GM12892 (cell line): ENCODE data around the gene CLSTN2.

Experiments
- POLR2A ChIP-seq: IDR thresholded peaks from 2 replicates; pipeline ENCODE4 v1.6.1; 2011; ENCODE audit warnings: low read depth, low read length, control low read depth
- POLR2AphosphoS5 ChIP-seq: IDR thresholded peaks from 2 replicates; pipeline ENCODE4 v1.6.1; 2011; ENCODE audit warnings: low read depth, low read length, control low read depth
- TAF1 ChIP-seq: IDR thresholded peaks from 2 replicates; pipeline ENCODE4 v1.6.1; 2011; ENCODE audit warnings: low read depth, mild to moderate bottlenecking, control low read depth, low read length, borderline replicate concordance

- TF ChIP-seq POLR2AphosphoS5 (no peak), POLR2A (no peak), TAF1 (no peak)
Observed at GRCh38 chr3:140249188-140249587, 314.2 kb downstream of the CLSTN2 start.
